Endodermal cell (in vitro differentiated cells): ENCODE data around the gene CCDC85B. TPM values are rescaled to one million over a fixed set of nuclear protein-coding genes. Genes with fewer than 3 reads are reported as not detected.

Experiments
- DNase-seq: peaks from one replicate; pipeline ENCODE4 v3.0.0-alpha.2; 2017
- H3K27ac ChIP-seq: 2 replicates; pipeline ENCODE4 v1.5.1; 2013; ENCODE audit warnings: mild to moderate bottlenecking, low read depth, low read length, moderate library complexity
- H3K27me3 ChIP-seq: 2 replicates; pipeline ENCODE4 v1.6.1; 2013; ENCODE audit warnings: mild to moderate bottlenecking, low read length, moderate library complexity; ENCODE audit not compliant: insufficient read depth, control insufficient read depth, poor library complexity, severe bottlenecking
- H3K36me3 ChIP-seq: 2 replicates; pipeline ENCODE4 v1.7.0; 2013; ENCODE audit warnings: mild to moderate bottlenecking, low read length, moderate library complexity; ENCODE audit not compliant: control insufficient read depth, insufficient read depth
- H3K4me1 ChIP-seq: one replicate; pipeline ENCODE4 v1.7.0; 2013; ENCODE audit warnings: low read length; ENCODE audit not compliant: control insufficient read depth, insufficient read depth
- H3K4me3 ChIP-seq: 2 replicates; pipeline ENCODE4 v1.5.1; 2013; ENCODE audit warnings: mild to moderate bottlenecking, low read length, moderate library complexity
- H3K9ac ChIP-seq: 2 replicates; pipeline ENCODE4 v1.6.1; 2013; ENCODE audit warnings: mild to moderate bottlenecking, low read length, moderate library complexity; ENCODE audit not compliant: poor library complexity, severe bottlenecking; ENCODE audit errors: extremely low read depth
- H3K9me3 ChIP-seq: 2 replicates; pipeline ENCODE4 v1.6.1; 2013; ENCODE audit warnings: mild to moderate bottlenecking, low read length, moderate library complexity; ENCODE audit not compliant: control insufficient read depth
- H3K27ac Mint-ChIP-seq: 2 replicates; pipeline ENCODE4 v1.8.0; 2020; ENCODE audit warnings: mixed read lengths
- H3K27me3 Mint-ChIP-seq: 2 replicates; pipeline ENCODE4 v1.8.0; 2021; ENCODE audit warnings: mild to moderate bottlenecking, mixed read lengths; ENCODE audit not compliant: insufficient read depth
- H3K36me3 Mint-ChIP-seq: 2 replicates; pipeline ENCODE4 v1.8.0; 2020; ENCODE audit warnings: low read depth, mixed read lengths
- H3K4me1 Mint-ChIP-seq: 2 replicates; pipeline ENCODE4 v1.8.0; 2020; ENCODE audit warnings: mixed read lengths
- H3K4me3 Mint-ChIP-seq: 2 replicates; pipeline ENCODE4 v1.8.0; 2020; ENCODE audit warnings: mild to moderate bottlenecking, moderate library complexity, mixed read lengths
- H3K9me3 Mint-ChIP-seq: 2 replicates; pipeline ENCODE4 v1.8.0; 2020; ENCODE audit warnings: mild to moderate bottlenecking, mixed read lengths
- CTCF ChIP-seq: fragments of 200-600 bp; sonication (generic); conservative IDR thresholded peaks from 2 replicates; pipeline ENCODE4 v1.5.0; 2021; ENCODE audit warnings: antibody characterized with exemption, mild to moderate bottlenecking
- WGBS, 2 experiments: methylation state at CpG; one replicate each; pipeline versions ENCODE4 v1.1.5 to v1.1.7; 2013; ENCODE audit warnings: missing lambda C conversion rate in 2 of 2, mixed read lengths in 1 of 2; ENCODE audit not compliant: insufficient coverage in 1 of 2, insufficient read length in 1 of 2; 5-methylcytosine and 5-hydroxymethylcytosine counted together
- total RNA-seq, 2 donors: library from RNA; stranded (reverse); fragmentation: NEBNext Ultra II Directional in 1 of 2; extraction: Animal tissue kit (Norgen Biotek cat#: 25700) in 1 of 2; gene quantifications; 2 replicates in 1 of 2; 3 replicates in 1 of 2; pipeline ENCODE4 v1.2.1, GENCODE V29; 2021

Gene CCDC85B
- total RNA-seq, 2 donors from 2014 or later = 18.2 to 23.9 TPM

GRCh38 chr11:65931773-65932557 is 41.5 kb downstream of the CCDC85B start:
- no peak overlapping the region for H3K4me3 Mint-ChIP-seq
- no peaks in the 10 kb centered on the region for H3K9me3 ChIP-seq
- WGBS, 2 experiments = 85 to 94% methylated on average over 8 to 13 of the region's 13 CpGs
- no peaks in the 10 kb centered on the region for H3K27me3 Mint-ChIP-seq
- H3K27ac Mint-ChIP-seq = no peak overlapping the region
- no peaks in the 10 kb centered on the region for H3K36me3 Mint-ChIP-seq
- no peaks in the 10 kb centered on the region for H3K9me3 Mint-ChIP-seq
- DNase-seq = no peak
- no peak overlapping the region for H3K27ac ChIP-seq
- TF ChIP-seq CTCF = no peak
- H3K9ac ChIP-seq = no peak overlapping the region
- H3K36me3 ChIP-seq = no peaks in the 10 kb centered on the region
- H3K4me1 ChIP-seq = no peaks in the 10 kb centered on the region
- no peaks in the 10 kb centered on the region for H3K27me3 ChIP-seq
- H3K4me1 Mint-ChIP-seq = peaks cover 7% of the 10 kb centered on the region
- no peak overlapping the region for H3K4me3 ChIP-seq

- H3K27ac ChIP-seq = no peak overlapping the region
- Mint-ChIP-seq H3K36me3 (no peaks in the 10 kb centered on the region), H3K4me1 (peaks cover 6% of the 10 kb centered on the region), H3K4me3 (no peak overlapping the region), H3K27ac (no peak overlapping the region), H3K9me3 (no peaks in the 10 kb centered on the region), H3K27me3 (no peaks in the 10 kb centered on the region)
- no peak overlapping the region for H3K4me3 ChIP-seq
- no peak overlapping the region for H3K9ac ChIP-seq
- H3K27me3 ChIP-seq = no peaks in the 10 kb centered on the region
- peak; percentile 72 for DNase-seq
- 59 to 69% methylated on average over 9 of the region's 9 CpGs for WGBS, 2 experiments
- no peaks in the 10 kb centered on the region for H3K9me3 ChIP-seq
- peak; percentile 39 for TF ChIP-seq CTCF
- no peaks in the 10 kb centered on the region for H3K36me3 ChIP-seq
- no peaks in the 10 kb centered on the region for H3K4me1 ChIP-seq
These were observed 42.1 kb downstream of the CCDC85B start for GRCh38 chr11:65932558-65932919.

- Histone ChIP-seq H3K4me1 (no peaks in the 10 kb centered on the region), H3K27me3 (no peaks in the 10 kb centered on the region), H3K4me3 (no peak overlapping the region), H3K27ac (no peak overlapping the region), H3K36me3 (no peaks in the 10 kb centered on the region), H3K9ac (no peak overlapping the region), H3K9me3 (no peaks in the 10 kb centered on the region)
- WGBS, 2 experiments = 93 to 100% methylated on average over 2 to 3 of the region's 4 CpGs
- no peaks in the 10 kb centered on the region for H3K4me1 Mint-ChIP-seq
- no peak for DNase-seq
- H3K27ac Mint-ChIP-seq = no peak overlapping the region
- no peaks in the 10 kb centered on the region for H3K36me3 Mint-ChIP-seq
- H3K9me3 Mint-ChIP-seq = no peaks in the 10 kb centered on the region
- no peak overlapping the region for H3K4me3 Mint-ChIP-seq
- H3K27me3 Mint-ChIP-seq = no peaks in the 10 kb centered on the region
- no peak for TF ChIP-seq CTCF
These were observed 43.5 kb downstream of the CCDC85B start for GRCh38 chr11:65934014-65934413.
